ENCODE measurements around the gene CPNE6. TPM values are rescaled to one million over a fixed set of nuclear protein-coding genes. Genes with fewer than 3 reads are reported as not detected.

Gene CPNE6
- polyA plus RNA-seq, 3 donors: not detected

DNA sequence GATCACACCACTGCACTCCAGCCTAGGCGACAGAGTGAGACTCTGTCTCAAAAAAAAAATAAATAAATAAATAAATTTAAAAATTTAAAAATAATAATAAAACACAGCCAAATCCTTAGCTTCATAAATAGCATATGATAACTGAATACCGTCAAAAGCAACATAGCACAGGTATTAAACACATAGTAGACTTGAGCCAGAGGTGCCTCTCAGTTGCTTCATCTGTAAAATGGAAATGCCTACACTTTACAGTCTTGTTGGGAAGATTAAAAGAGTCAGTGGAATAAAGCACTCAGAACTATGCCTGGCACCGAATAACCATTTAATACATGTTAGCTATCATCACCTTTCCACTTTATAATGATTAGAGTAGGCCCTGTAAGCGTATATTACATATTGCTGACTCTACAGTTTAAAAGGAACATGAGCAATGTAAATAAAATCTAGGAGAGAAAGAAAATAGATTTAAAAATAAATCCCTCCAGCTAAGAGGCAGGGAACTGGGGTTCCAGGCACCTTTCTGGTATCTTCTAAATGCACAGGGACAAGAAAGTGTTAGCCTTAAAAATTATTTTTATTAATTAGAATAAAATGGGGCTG lies 35.4 kb downstream of the CPNE6 start:
- no peak overlapping the region for H3K27ac Mint-ChIP-seq
- no peak overlapping the region for H3K4me3 Mint-ChIP-seq
- H3K4me1 Mint-ChIP-seq: peaks cover 12% of the 10 kb centered on the region
- H3K27ac ChIP-seq (ENCODE audit: low read depth in 1 of 2, low read length in 2 of 2): no peak overlapping the region
- no peaks in the 10 kb centered on the region for H3K9me3 ChIP-seq (replicated peaks in 1 of 2; ENCODE audit: control insufficient read depth in 1 of 2, insufficient read depth in 1 of 2, low read length in 2 of 2)
- peaks cover 0 to 7% (median 2%) of the 10 kb centered on the region in 7 donors for H3K9me3 Mint-ChIP-seq
- peaks cover 30 to 32% of the 10 kb centered on the region in 2 donors for H3K36me3 Mint-ChIP-seq
- peaks cover 19 to 34% of the 10 kb centered on the region in 2 donors for H3K36me3 ChIP-seq (replicated peaks in 1 of 2; ENCODE audit: control insufficient read depth in 1 of 2, insufficient read depth in 2 of 2, low read length in 2 of 2)
- TF ChIP-seq, protein P1, sequence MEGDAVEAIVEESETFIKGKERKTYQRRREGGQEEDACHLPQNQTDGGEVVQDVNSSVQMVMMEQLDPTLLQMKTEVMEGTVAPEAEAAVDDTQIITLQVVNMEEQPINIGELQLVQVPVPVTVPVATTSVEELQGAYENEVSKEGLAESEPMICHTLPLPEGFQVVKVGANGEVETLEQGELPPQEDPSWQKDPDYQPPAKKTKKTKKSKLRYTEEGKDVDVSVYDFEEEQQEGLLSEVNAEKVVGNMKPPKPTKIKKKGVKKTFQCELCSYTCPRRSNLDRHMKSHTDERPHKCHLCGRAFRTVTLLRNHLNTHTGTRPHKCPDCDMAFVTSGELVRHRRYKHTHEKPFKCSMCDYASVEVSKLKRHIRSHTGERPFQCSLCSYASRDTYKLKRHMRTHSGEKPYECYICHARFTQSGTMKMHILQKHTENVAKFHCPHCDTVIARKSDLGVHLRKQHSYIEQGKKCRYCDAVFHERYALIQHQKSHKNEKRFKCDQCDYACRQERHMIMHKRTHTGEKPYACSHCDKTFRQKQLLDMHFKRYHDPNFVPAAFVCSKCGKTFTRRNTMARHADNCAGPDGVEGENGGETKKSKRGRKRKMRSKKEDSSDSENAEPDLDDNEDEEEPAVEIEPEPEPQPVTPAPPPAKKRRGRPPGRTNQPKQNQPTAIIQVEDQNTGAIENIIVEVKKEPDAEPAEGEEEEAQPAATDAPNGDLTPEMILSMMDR (IDR thresholded peaks at IDR 0.05): no peak
- no peak for DNase-seq
- peaks cover 0 to 1% (median 0%) of the 10 kb centered on the region in 3 donors for H3K27me3 Mint-ChIP-seq (ENCODE audit: low read depth in 3 of 3)
- H3K27me3 ChIP-seq (ENCODE audit: control insufficient read depth in 2 of 2, insufficient read depth in 2 of 2, low read length in 2 of 2): no peaks in the 10 kb centered on the region
- no CpG with 5 or more reads among the region's 4 CpGs for WGBS (ENCODE audit: insufficient coverage)
- H2AFZ ChIP-seq (ENCODE audit: insufficient read depth, low read depth, low read length, poor library complexity, severe bottlenecking): no peak overlapping the region
- H3K4me3 ChIP-seq (replicated peaks in 1 of 3; ENCODE audit: low read depth in 2 of 3, low read length in 3 of 3): no peak overlapping the region
- H3K9ac ChIP-seq (ENCODE audit: insufficient read depth, low read length, poor library complexity, severe bottlenecking): no peak overlapping the region
- H3K4me2 ChIP-seq (replicated peaks; ENCODE audit: extremely low read depth, low read length, poor library complexity, severe bottlenecking): no peak overlapping the region
- no peaks in the 10 kb centered on the region for H3K79me2 ChIP-seq (ENCODE audit: insufficient read depth, low read length)
- intact Hi-C loops (cut with micrococcal nuclease): loop anchor here (5.0 to 10.0 kb wide), 3 partner anchors 49 to 122 kb away; partner anchors contain the start of gene DHRS4L2 (in 1 of the 2)
- H3K4me1 ChIP-seq (ENCODE audit: control insufficient read depth in 1 of 2, insufficient read depth in 2 of 2, low read length in 2 of 2): peaks cover 5 to 8% of the 10 kb centered on the region in 2 donors
- H4K20me1 ChIP-seq (ENCODE audit: insufficient read depth, low read length): no peaks in the 10 kb centered on the region

DNA sequence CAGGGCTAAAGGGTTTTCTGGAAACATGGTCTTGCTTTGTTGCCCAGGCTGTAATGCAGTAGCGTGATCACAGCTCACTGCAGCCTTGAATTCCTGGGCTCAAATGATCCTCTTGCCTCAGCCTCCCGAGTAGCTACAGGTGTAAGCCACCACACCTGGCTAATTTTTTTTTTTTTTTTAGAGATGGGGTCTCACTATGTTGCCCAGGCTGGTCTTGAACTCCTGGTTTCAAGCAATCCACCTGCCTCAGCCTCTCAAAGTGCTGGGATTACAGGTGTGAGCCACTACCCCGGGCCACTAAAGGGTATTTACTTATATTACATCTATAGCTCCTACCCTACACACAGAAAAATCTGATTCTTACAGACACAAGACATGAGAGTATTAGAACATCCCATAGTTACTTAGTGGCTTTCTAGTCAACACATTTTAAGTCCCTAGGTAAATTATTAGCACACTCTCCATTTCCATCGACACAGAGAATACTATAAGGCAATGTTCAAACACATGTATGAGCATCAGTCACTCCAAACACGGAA lies 37.0 kb downstream of the CPNE6 start:
- TF ChIP-seq, protein P1 (IDR thresholded peaks at IDR 0.05): no peak
- no peaks in the 10 kb centered on the region for H3K27me3 ChIP-seq (ENCODE audit: control insufficient read depth in 2 of 2, insufficient read depth in 2 of 2, low read length in 2 of 2)
- H3K9ac ChIP-seq (ENCODE audit: insufficient read depth, low read length, poor library complexity, severe bottlenecking): no peak overlapping the region
- H3K4me3 Mint-ChIP-seq: peak overlapping the region in 1 of 2 donors; percentile 68
- H3K9me3 ChIP-seq (replicated peaks in 1 of 2; ENCODE audit: control insufficient read depth in 1 of 2, insufficient read depth in 1 of 2, low read length in 2 of 2): no peaks in the 10 kb centered on the region
- peaks cover 0 to 1% (median 0%) of the 10 kb centered on the region in 3 donors for H3K27me3 Mint-ChIP-seq (ENCODE audit: low read depth in 3 of 3)
- peaks cover 12% of the 10 kb centered on the region for H3K4me1 Mint-ChIP-seq
- H4K20me1 ChIP-seq (ENCODE audit: insufficient read depth, low read length): no peaks in the 10 kb centered on the region
- peaks cover 0 to 4% (median 1%) of the 10 kb centered on the region in 7 donors for H3K9me3 Mint-ChIP-seq
- intact Hi-C loops (cut with micrococcal nuclease): loop anchor here (2.0 to 10.0 kb wide), 4 partner anchors 14 to 124 kb away; partner anchors contain the start of genes DHRS4L2 (in 1 of the 2) and PCK2 (in 1 of the 2)
- H3K27ac ChIP-seq (ENCODE audit: low read depth in 1 of 2, low read length in 2 of 2): peak overlapping the region in 1 of 2 donors; percentile 54
- H3K4me1 ChIP-seq (ENCODE audit: control insufficient read depth in 1 of 2, insufficient read depth in 2 of 2, low read length in 2 of 2): peaks cover 7 to 12% of the 10 kb centered on the region in 2 donors
- H3K79me2 ChIP-seq (ENCODE audit: insufficient read depth, low read length): no peaks in the 10 kb centered on the region
- no peak overlapping the region for H3K4me3 ChIP-seq (replicated peaks in 1 of 3; ENCODE audit: low read depth in 2 of 3, low read length in 3 of 3)
- DNase-seq: no peak
- peak overlapping the region; percentile 67 for H2AFZ ChIP-seq (ENCODE audit: insufficient read depth, low read depth, low read length, poor library complexity, severe bottlenecking)
- peak overlapping the region in 6 of 7 donors; percentile 47 to 87 (median 76) for H3K27ac Mint-ChIP-seq
- WGBS (ENCODE audit: insufficient coverage): 100% methylated on average over 1 of the region's 5 CpGs
- no peak overlapping the region for H3K4me2 ChIP-seq (replicated peaks; ENCODE audit: extremely low read depth, low read length, poor library complexity, severe bottlenecking)
- H3K36me3 Mint-ChIP-seq: peaks cover 17 to 19% of the 10 kb centered on the region in 2 donors
- H3K36me3 ChIP-seq (replicated peaks in 1 of 2; ENCODE audit: control insufficient read depth in 1 of 2, insufficient read depth in 2 of 2, low read length in 2 of 2): peaks cover 8 to 19% of the 10 kb centered on the region in 2 donors
